H1 (cell line): ENCODE results near the gene COX7A1. TPM values are rescaled to one million over a fixed set of nuclear protein-coding genes. Genes with fewer than 3 reads are reported as not detected.

Experiments used
- ASH2L ChIP-seq: fragments of 200-600, 300-600 bp; sonication (generic); IDR thresholded peaks from one replicate; pipeline ENCODE4 v1.7.1; 2017; ENCODE audit warnings: low read length
- ATF2 ChIP-seq: IDR thresholded peaks from 2 replicates; pipeline ENCODE4 v1.6.1; 2012; ENCODE audit warnings: low read length, inconsistent platforms
- ATF3 ChIP-seq: IDR thresholded peaks from 2 replicates; pipeline ENCODE4 v1.6.1; 2011; ENCODE audit warnings: low read depth, mild to moderate bottlenecking, low read length; ENCODE audit not compliant: insufficient read depth
- CBX5 ChIP-seq: fragments of 300-800, 300-1000 bp; sonication (generic); IDR thresholded peaks from 2 replicates; pipeline ENCODE4 v1.7.1; 2016; ENCODE audit warnings: antibody characterized with exemption, low read length, low read depth
- CEBPB ChIP-seq: IDR thresholded peaks from 2 replicates; pipeline ENCODE4 v1.6.1; 2012; ENCODE audit warnings: low read depth, low read length
- CHD1 ChIP-seq: IDR thresholded peaks from 2 replicates; pipeline ENCODE4 v1.6.1; 2012; ENCODE audit warnings: low read depth, low read length, improper control_type of control experiment
- CHD2 ChIP-seq: IDR thresholded peaks from 2 replicates; pipeline ENCODE4 v1.6.1; 2012; ENCODE audit warnings: low read length, improper control_type of control experiment
- EP300 ChIP-seq, 2 experiments: IDR thresholded peaks; 1 replicate in 1 of 2; 2 replicates in 1 of 2; pipeline ENCODE4 v1.6.1; 2011 to 2012; ENCODE audit warnings: low read depth in 2 of 2, low read length in 2 of 2, mild to moderate bottlenecking in 2 of 2, borderline replicate concordance in 1 of 2, inconsistent platforms in 1 of 2, moderate library complexity in 1 of 2
- EZH2 ChIP-seq: fragments of 200-600 bp; sonication (generic); IDR thresholded peaks from 2 replicates; pipeline ENCODE4 v1.7.1; 2012; ENCODE audit warnings: low read depth, mild to moderate bottlenecking, moderate library complexity, low read length, inconsistent platforms; ENCODE audit not compliant: severe bottlenecking
- FOSL1 ChIP-seq: IDR thresholded peaks from 2 replicates; pipeline ENCODE4 v1.6.1; 2011; ENCODE audit warnings: mild to moderate bottlenecking, low read depth, low read length, moderate library complexity; ENCODE audit not compliant: insufficient read depth
- GTF2F1 ChIP-seq: IDR thresholded peaks from 2 replicates; pipeline ENCODE4 v1.6.1; 2012; ENCODE audit warnings: low read depth, low read length, improper control_type of control experiment, borderline replicate concordance
- HDAC2 ChIP-seq, 2 experiments: fragments of 300-600 bp in 1 of 2; sonication (generic) in 1 of 2; IDR thresholded peaks; 2 replicates each; pipeline ENCODE4 v1.6.1; 2011 to 2012; ENCODE audit warnings: low read depth in 2 of 2, low read length in 2 of 2, mild to moderate bottlenecking in 2 of 2, moderate library complexity in 2 of 2, borderline replicate concordance in 1 of 2, inconsistent platforms in 1 of 2
- JUND ChIP-seq: IDR thresholded peaks from 2 replicates; pipeline ENCODE4 v1.6.1; 2011; ENCODE audit warnings: mild to moderate bottlenecking, improper control_type of control experiment, low read length
- KDM4A ChIP-seq: IDR thresholded peaks from one replicate; pipeline ENCODE4 v1.7.1; 2012; ENCODE audit warnings: low read depth, mild to moderate bottlenecking, moderate library complexity, low read length, inconsistent platforms; ENCODE audit not compliant: severe bottlenecking
- POU5F1 ChIP-seq: IDR thresholded peaks from 2 replicates; pipeline ENCODE4 v1.6.1; 2011; ENCODE audit warnings: low read depth, mild to moderate bottlenecking, low read length, moderate library complexity
- RBBP5 ChIP-seq: IDR thresholded peaks from 2 replicates; pipeline ENCODE4 v1.7.1; 2012; ENCODE audit warnings: low read depth, mild to moderate bottlenecking, inconsistent platforms, low read length, moderate library complexity, borderline replicate concordance
- SIN3A ChIP-seq, 2 experiments: IDR thresholded peaks in 1 of 2; conservative IDR thresholded peaks in 1 of 2; 2 replicates each; pipeline ENCODE4 v1.6.1; 2011 to 2012; ENCODE audit warnings: low read length in 2 of 2, improper control_type of control experiment in 1 of 2, low read depth in 1 of 2, mild to moderate bottlenecking in 1 of 2
- SIX5 ChIP-seq: IDR thresholded peaks from 2 replicates; pipeline ENCODE4 v1.6.1; 2011; ENCODE audit warnings: mild to moderate bottlenecking, low read depth, low read length
- SRF ChIP-seq: IDR thresholded peaks from 2 replicates; pipeline ENCODE4 v1.6.1; 2011; ENCODE audit warnings: mild to moderate bottlenecking, low read depth, low read length, moderate library complexity
- TBP ChIP-seq: IDR thresholded peaks from 2 replicates; pipeline ENCODE4 v1.6.1; 2011; ENCODE audit warnings: low read depth, low read length, improper control_type of control experiment
- TEAD4 ChIP-seq: IDR thresholded peaks from 2 replicates; pipeline ENCODE4 v1.6.1; 2012; ENCODE audit warnings: low read depth, low read length, inconsistent platforms, mixed read lengths
- polyA plus RNA-seq, 7 experiments: library from polyadenylated mRNA; depleted of rRNA in 3 of 7; stranded (reverse) in 5 of 7; unstranded in 2 of 7; fragments of >200 nt in 5 of 7; fragments of 200-250 nt in 2 of 7; gene quantifications; 1 replicate in 5 of 7; 2 replicates in 1 of 7; 4 replicates in 1 of 7; pipeline versions ENCODE4 v1.2.1 to v1.2.3, GENCODE V29; 2011 to 2013; ENCODE audit warnings: missing spikeins in 2 of 7, mixed read lengths in 2 of 7
- total RNA-seq: library from RNA; stranded (reverse); fragmentation: NEBNext Ultra II Directional; extraction: Animal tissue kit (Norgen Biotek cat#: 25700); gene quantifications from 2 replicates; pipeline ENCODE4 v1.2.1, GENCODE V29; 2021

COX7A1 gene
- total and polyA plus RNA-seq, 2 of the 8 experiments (the other 6 are each of a cell fraction or from before 2014, with no cell fraction given), result 0.60 TPM

GRCh38 chr19:36139473-36140303 is 12.6 kb downstream of the COX7A1 start, which contains the start of gene CAPNS1 (continued):
- TF ChIP-seq ATF3 (peak; percentile 49; the same call in 1 of the 2 replicates), JUND (peak; percentile 87), CEBPB (no peak), HDAC2 (IDR thresholded peaks at IDR 0.05; ENCODE audit: borderline replicate concordance in 1 of 2, low read depth in 2 of 2, low read length in 2 of 2) (no peak; a peak in 1 of 4 replicates), TBP (no peak), ASH2L (peak; percentile 78), CBX5 (no peak), EP300 (IDR thresholded peaks at IDR 0.05; ENCODE audit: borderline replicate concordance in 1 of 2, low read depth in 2 of 2, low read length in 2 of 2) (peak in 1 of 2 experiments; percentile 16; a peak in 1 of 3 replicates), GTF2F1 (no peak), SIN3A (conservative IDR thresholded peaks at IDR 0.05 in 1 of 2, IDR thresholded peaks at IDR 0.05 in 1 of 2; ENCODE audit: low read depth in 1 of 2, low read length in 2 of 2) (peak; percentile 46 to 68; a peak in 2 of 4 replicates), ATF2 (no peak), KDM4A (peak; percentile 60), POU5F1 (no peak), RBBP5 (0 out of 2 replicates have a peak, but pooled peaks have one; percentile 83), CHD1 (no peak), CHD2 (no peak; the same call in 1 of the 2 replicates), SIX5 (no peak), EZH2 (no peak), TEAD4 (no peak), SRF (no peak), FOSL1 (peak; percentile 99)
